Activated naive CD8-positive, alpha-beta T cell treated with anti-CD3 and anti-CD28 coated beads, Interleukin-2, amount 10 ng/mL, durations not matched to agents 7 days and 5 days (primary cell): Measurements from ENCODE around the gene ETFB. TPM values are rescaled to one million over a fixed set of nuclear protein-coding genes. Genes with fewer than 3 reads are reported as not detected.
"Not testable (repeated sequence)": the region's sequence is repeated elsewhere in the genome, so short reads cannot be mapped to it uniquely, and the experiment has no call there.

Experiments used
- ATAC-seq: fragments of 150-1000 bp; cut with Tn5 transposase; one replicate; pipeline ENCODE4 v1.10.0; 2021; ENCODE audit warnings: low read depth, moderate library complexity
- POLR2A ChIA-PET: fragments of 350-600 bp; sonication (Branson Sonifier 250); formaldehyde crosslinking; loops from one replicate; lab custom pipeline; 2021; ENCODE audit warnings: antibody characterized with exemption; lab: Charles Lee
- DNase-seq: peaks from one replicate; pipeline ENCODE4 v3.0.0; 2021
- H3K27ac Mint-ChIP-seq: one replicate; pipeline ENCODE4 v1.8.0; 2022; ENCODE audit warnings: mild to moderate bottlenecking, mixed read lengths
- H3K27me3 Mint-ChIP-seq: one replicate; pipeline ENCODE4 v1.8.0; 2022; ENCODE audit warnings: mild to moderate bottlenecking, moderate library complexity, mixed read lengths
- H3K36me3 Mint-ChIP-seq: one replicate; pipeline ENCODE4 v1.8.0; 2021; ENCODE audit warnings: mild to moderate bottlenecking, mixed read lengths
- H3K4me1 Mint-ChIP-seq: one replicate; pipeline ENCODE4 v1.8.0; 2021; ENCODE audit warnings: mixed read lengths
- H3K4me3 Mint-ChIP-seq: one replicate; pipeline ENCODE4 v1.8.0; 2022; ENCODE audit warnings: mild to moderate bottlenecking, moderate library complexity, mixed read lengths
- H3K9me3 Mint-ChIP-seq: one replicate; pipeline ENCODE4 v1.8.0; 2021; ENCODE audit warnings: mixed read lengths
- total RNA-seq, 2 experiments: library from RNA; stranded (reverse); gene quantifications; one replicate each; pipeline ENCODE4 v1.2.3, GENCODE V29; 2021

The ETFB gene
- 100 to 1,000 TPM; 121 to 124 TPM for total RNA-seq

- Mint-ChIP-seq H3K27me3 (no peaks in the 10 kb centered on the region), H3K36me3 (peaks cover 28% of the 10 kb centered on the region), H3K4me1 (peaks cover 56% of the 10 kb centered on the region), H3K4me3 (peak within 1 kb of the TSS; percentile 94), H3K27ac (peak within 1 kb of the TSS; percentile 94), H3K9me3 (no peaks in the 10 kb centered on the region)
- ATAC-seq (no peak), DNase-seq (no peak)
- POLR2A ChIA-PET, result interaction anchor here (1.1 to 2.5 kb wide), 4 partner anchors 11 to 29 kb away, joined by 7 to 11 read pairs (median 8); no protein-coding TSS in a partner anchor
These were observed at the start of gene ETFB for GRCh38 chr19:51365965-51366388. Gene ETFB (minus strand): TSS chr19:51366388. CDS start chr19:51366326, 62 bp downstream.

DNA sequence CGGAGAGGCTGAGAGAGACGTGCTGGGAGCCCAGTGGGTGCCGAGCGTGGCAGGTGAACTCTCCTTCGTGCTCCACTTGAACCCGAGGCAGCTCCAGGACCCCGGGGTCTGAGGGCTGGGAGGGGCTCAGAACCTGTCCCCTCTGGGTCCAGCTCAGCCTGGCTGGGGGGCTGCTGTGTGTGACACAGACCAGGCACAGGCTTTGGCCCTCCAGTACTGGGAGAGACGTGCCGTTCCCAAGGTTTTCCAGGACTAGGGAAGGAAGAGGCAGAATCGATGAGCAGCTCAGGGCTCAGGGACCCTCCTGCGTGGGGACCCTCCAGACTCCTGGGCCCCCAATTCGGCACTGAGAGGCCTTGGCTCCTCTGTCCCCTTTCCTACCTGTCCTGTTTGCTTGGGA, 49.0 kb upstream of the ETFB start:
- Mint-ChIP-seq H3K36me3 (no peaks in the 10 kb centered on the region), H3K9me3 (no peaks in the 10 kb centered on the region), H3K27me3 (peaks cover 14% of the 10 kb centered on the region), H3K4me3 (no peak overlapping the region), H3K4me1 (peaks cover 10% of the 10 kb centered on the region), H3K27ac (no peak overlapping the region)
- no peak for DNase-seq
- ATAC-seq, result no peak
- POLR2A ChIA-PET, result no interaction called here

DNA sequence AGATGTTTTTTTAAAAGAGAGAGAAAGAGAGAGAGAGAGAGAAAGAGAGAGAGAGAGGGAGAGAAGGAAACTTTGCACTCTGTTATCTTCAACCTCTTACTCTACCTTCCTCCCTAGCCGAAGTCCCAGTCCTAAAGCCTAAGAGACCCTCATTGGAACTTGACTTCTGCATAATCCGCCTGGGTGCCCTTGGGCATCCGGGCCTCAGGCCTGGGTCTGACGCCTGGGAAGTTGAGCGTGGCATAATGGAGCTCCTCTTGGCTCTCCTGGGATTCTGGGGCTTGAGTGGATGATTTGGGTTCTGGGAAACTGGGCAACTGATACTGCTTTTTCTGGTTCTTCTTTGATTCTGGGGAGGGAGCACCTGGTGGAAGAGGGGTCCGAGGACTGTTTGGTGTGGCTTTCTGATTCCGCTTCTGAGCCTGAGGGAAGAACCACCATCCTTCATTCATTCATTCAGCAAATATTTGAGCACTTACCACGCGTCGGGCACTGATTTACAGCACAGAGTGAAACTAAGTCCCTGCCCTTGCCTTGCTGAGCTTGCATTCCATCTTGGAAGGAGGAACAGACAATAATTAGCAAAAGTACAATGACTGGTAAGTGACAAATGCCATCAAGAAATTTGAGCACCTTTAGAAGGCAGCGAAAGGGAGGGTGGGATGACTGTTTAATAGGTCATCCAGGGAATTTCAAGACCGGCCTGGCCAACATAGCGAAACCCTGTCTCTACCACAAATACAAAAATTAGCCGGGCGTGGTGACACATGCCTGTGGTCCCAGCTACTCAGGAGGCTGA, 45.0 kb upstream of the ETFB start:
- Mint-ChIP-seq H3K9me3 (no peaks in the 10 kb centered on the region), H3K27me3 (peaks cover 7% of the 10 kb centered on the region), H3K4me3 (no peak overlapping the region), H3K27ac (no peak overlapping the region), H3K36me3 (peaks cover 3% of the 10 kb centered on the region), H3K4me1 (peaks cover 8% of the 10 kb centered on the region)
- POLR2A ChIA-PET, result no interaction called here
- ATAC-seq (no peak), DNase-seq (no peak)

GRCh38 chr19:51407511-51408131, 41.4 kb upstream of the ETFB start:
- Mint-ChIP-seq H3K9me3 (peaks cover 7% of the 10 kb centered on the region), H3K4me3 (no peak overlapping the region), H3K36me3 (peaks cover 14% of the 10 kb centered on the region), H3K4me1 (peaks cover 8% of the 10 kb centered on the region), H3K27ac (no peak overlapping the region), H3K27me3 (peaks cover 7% of the 10 kb centered on the region)
- POLR2A ChIA-PET, result interaction anchor here (0.6 kb wide), 2 partner anchors 15 to 30 kb away, joined by 3 read pairs; no protein-coding TSS in a partner anchor
- DNase-seq (no peak), ATAC-seq (peak; percentile 61)

DNA sequence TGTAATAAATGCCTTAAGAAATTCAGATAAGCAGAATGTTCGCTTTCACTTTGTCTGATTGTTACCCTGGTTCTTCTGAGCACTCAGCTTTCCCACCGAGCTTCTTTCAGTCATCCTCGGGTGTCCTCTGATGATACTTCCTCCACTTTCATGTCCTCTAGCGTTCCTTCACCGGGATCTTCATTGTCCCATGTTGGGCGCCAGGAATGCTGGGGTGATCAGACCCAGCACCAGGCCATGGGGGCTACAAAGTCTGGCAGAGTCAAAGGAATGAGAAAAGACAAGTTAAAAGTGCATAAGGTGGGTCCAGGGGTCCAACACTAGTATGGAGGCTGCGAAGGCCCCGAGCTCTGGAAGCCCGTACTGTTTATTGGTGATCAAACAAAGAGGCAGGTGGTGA, 35.9 kb upstream of the ETFB start:
- Mint-ChIP-seq H3K4me1 (peaks cover 7% of the 10 kb centered on the region), H3K36me3 (peaks cover 25% of the 10 kb centered on the region), H3K4me3 (no peak overlapping the region), H3K9me3 (peaks cover 14% of the 10 kb centered on the region), H3K27me3 (no peaks in the 10 kb centered on the region), H3K27ac (no peak overlapping the region)
- ATAC-seq (no peak), DNase-seq (no peak)
- POLR2A ChIA-PET, result no interaction called here

- ATAC-seq, H3K27me3 Mint-ChIP-seq, H3K27ac Mint-ChIP-seq, H3K4me3 Mint-ChIP-seq, POLR2A ChIA-PET, DNase-seq: not testable (repeated sequence)
- peaks cover 17% of the 10 kb centered on the region for H3K4me1 Mint-ChIP-seq
- peaks cover 22% of the 10 kb centered on the region for H3K36me3 Mint-ChIP-seq
- peaks cover 14% of the 10 kb centered on the region for H3K9me3 Mint-ChIP-seq
These were observed 33.7 kb upstream of the ETFB start for GRCh38 chr19:51399936-51400335.

- Mint-ChIP-seq H3K4me3 (no peak overlapping the region), H3K36me3 (peaks cover 22% of the 10 kb centered on the region), H3K9me3 (peaks cover 14% of the 10 kb centered on the region), H3K27ac (no peak overlapping the region), H3K27me3 (no peaks in the 10 kb centered on the region), H3K4me1 (peaks cover 21% of the 10 kb centered on the region)
- DNase-seq (no peak), ATAC-seq (no peak)
- POLR2A ChIA-PET, result no interaction called here
These were observed 33.0 kb upstream of the ETFB start for GRCh38 chr19:51399231-51399630.

- Mint-ChIP-seq H3K27me3 (no peaks in the 10 kb centered on the region), H3K27ac (no peak overlapping the region), H3K4me1 (peaks cover 25% of the 10 kb centered on the region), H3K36me3 (peaks cover 16% of the 10 kb centered on the region), H3K9me3 (peaks cover 11% of the 10 kb centered on the region), H3K4me3 (no peak overlapping the region)
- POLR2A ChIA-PET, result no interaction called here
- ATAC-seq (no peak), DNase-seq (no peak)
These were observed 32.0 kb upstream of the ETFB start for GRCh38 chr19:51398096-51398704.

- H3K27me3 Mint-ChIP-seq, ATAC-seq, DNase-seq, H3K4me3 Mint-ChIP-seq, H3K9me3 Mint-ChIP-seq, H3K27ac Mint-ChIP-seq: not testable (repeated sequence)
- H3K36me3 Mint-ChIP-seq, result peaks cover 11% of the 10 kb centered on the region
- peaks cover 27% of the 10 kb centered on the region for H3K4me1 Mint-ChIP-seq
- POLR2A ChIA-PET, result interaction anchor here (0.9 kb wide), 1 partner anchor 26 kb away, joined by 4 read pairs; the partner anchor contains the start of gene NKG7
These were observed 31.3 kb upstream of the ETFB start for GRCh38 chr19:51397453-51397852.

GRCh38 chr19:51396175-51396574, 30.0 kb upstream of the ETFB start:
- no peak overlapping the region for H3K27ac Mint-ChIP-seq
- POLR2A ChIA-PET, result interaction anchor here (1.2 to 3.1 kb wide), 2 partner anchors 26 to 45 kb away, joined by 5 to 85 read pairs; partner anchors contain the start of genes CLDND2 and NKG7
- no peaks in the 10 kb centered on the region for H3K9me3 Mint-ChIP-seq
- peaks cover 31% of the 10 kb centered on the region for H3K4me1 Mint-ChIP-seq
- H3K27me3 Mint-ChIP-seq, result no peaks in the 10 kb centered on the region
- ATAC-seq (no peak), DNase-seq (no peak)
- H3K4me3 Mint-ChIP-seq, result peak overlapping the region; percentile 20
- H3K36me3 Mint-ChIP-seq, result peaks cover 3% of the 10 kb centered on the region

DNA sequence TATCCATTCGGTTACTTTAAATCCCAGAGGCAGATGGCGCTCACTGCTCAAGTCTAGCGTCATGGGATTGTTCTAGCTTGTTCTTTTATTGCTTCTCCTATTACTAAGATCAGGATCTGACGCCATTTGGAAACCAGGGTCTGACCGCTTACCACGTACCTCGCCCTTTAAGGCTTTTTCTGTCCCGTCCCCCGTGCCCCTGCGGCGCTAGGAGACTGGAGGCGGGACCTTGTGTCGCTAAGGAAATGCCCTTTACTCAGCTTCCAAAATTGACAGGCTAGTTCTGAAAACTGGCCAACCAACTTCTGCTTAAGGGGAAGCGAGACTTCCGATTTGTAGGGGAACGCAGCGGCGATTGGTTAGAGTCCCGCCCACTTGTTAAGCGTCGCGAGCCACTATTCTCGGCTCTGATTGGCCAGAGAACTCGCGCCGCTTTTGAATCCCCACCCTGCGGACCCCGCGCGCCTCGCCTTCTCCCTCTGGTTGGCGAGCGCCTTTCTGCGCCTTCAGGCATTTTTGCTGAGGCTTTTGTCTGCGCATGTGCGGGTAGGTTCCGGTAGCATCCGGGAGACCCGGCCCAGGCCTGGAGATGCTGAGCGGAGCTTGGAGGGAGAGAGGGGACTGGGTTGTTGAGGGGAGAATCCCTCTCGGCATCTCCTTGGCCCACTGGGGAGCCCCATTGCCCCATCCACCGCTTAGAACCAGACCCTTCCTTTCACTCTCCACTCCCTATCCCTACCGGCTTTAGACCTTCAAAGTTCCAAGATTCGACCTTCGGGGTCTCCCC, 28.1 kb upstream of the ETFB start:
- H3K4me3 Mint-ChIP-seq, result peak overlapping the region; percentile 94
- no peaks in the 10 kb centered on the region for H3K36me3 Mint-ChIP-seq
- POLR2A ChIA-PET, result interaction anchor here (1.0 to 3.1 kb wide), 11 partner anchors 19 to 141 kb away, joined by 3 to 85 read pairs (median 7); partner anchors contain the start of genes CLDND2, ETFB, NKG7 and SIGLEC10
- H3K9me3 Mint-ChIP-seq, result no peaks in the 10 kb centered on the region
- H3K27ac Mint-ChIP-seq, result peak overlapping the region; percentile 97
- peak; percentile 88 for ATAC-seq
- DNase-seq, result peak; percentile 93
- H3K4me1 Mint-ChIP-seq, result peaks cover 36% of the 10 kb centered on the region
- no peaks in the 10 kb centered on the region for H3K27me3 Mint-ChIP-seq

- no peaks in the 10 kb centered on the region for H3K27me3 Mint-ChIP-seq
- peak overlapping the region; percentile 59 for H3K4me3 Mint-ChIP-seq
- DNase-seq (no peak), ATAC-seq (no peak)
- H3K9me3 Mint-ChIP-seq, result no peaks in the 10 kb centered on the region
- peaks cover 34% of the 10 kb centered on the region for H3K4me1 Mint-ChIP-seq
- no peaks in the 10 kb centered on the region for H3K36me3 Mint-ChIP-seq
- POLR2A ChIA-PET, result interaction anchor here (0.7 to 1.0 kb wide), 4 partner anchors 15 to 26 kb away, joined by 3 to 7 read pairs (median 3); partner anchors contain the start of gene NKG7
- H3K27ac Mint-ChIP-seq, result peak overlapping the region; percentile 77
These were observed 26.5 kb upstream of the ETFB start for GRCh38 chr19:51392701-51393100.
